ENCODE data around the gene CDH4. TPM values are rescaled to one million over a fixed set of nuclear protein-coding genes. Genes with fewer than 3 reads are reported as not detected.

Gene CDH4
- total RNA-seq, 1 experiment from 2014 or later, result 25.0 TPM

GRCh38 chr20:61739086-61739831 is 487.2 kb downstream of the CDH4 start:
- CTCF ChIA-PET, result interaction anchor here (0.6 kb wide), 1 partner anchor 778 kb away, joined by 4 read pairs; no protein-coding TSS in a partner anchor
- Mint-ChIP-seq H3K9me3 (ENCODE audit: unreplicated experiment) (no peaks in the 10 kb centered on the region), H3K27me3 (ENCODE audit: insufficient read depth, unreplicated experiment) (peaks cover 11% of the 10 kb centered on the region), H3K4me3 (ENCODE audit: unreplicated experiment) (no peak overlapping the region), H3K27ac (ENCODE audit: low read depth, unreplicated experiment) (no peak overlapping the region), H3K36me3 (ENCODE audit: insufficient read depth, unreplicated experiment) (peaks cover 4% of the 10 kb centered on the region), H3K4me1 (ENCODE audit: insufficient read depth, unreplicated experiment) (no peaks in the 10 kb centered on the region)
- POLR2A ChIA-PET, result no interaction called here
- no TSS peak for BruUV-seq (replicated peaks)
- intact Hi-C loops (cut with micrococcal nuclease), result no loop called here
- DNase-seq (ENCODE audit: unreplicated experiment), result no peak
- TF ChIP-seq CTCF (IDR thresholded peaks at IDR 0.05; ENCODE audit: unreplicated experiment), result no peak

GRCh38 chr20:61739832-61740118 is 487.7 kb downstream of the CDH4 start:
- H3K36me3 Mint-ChIP-seq (ENCODE audit: insufficient read depth, unreplicated experiment), result peaks cover 4% of the 10 kb centered on the region
- BruUV-seq (replicated peaks), result no TSS peak
- H3K4me3 Mint-ChIP-seq (ENCODE audit: unreplicated experiment), result no peak overlapping the region
- no peak for TF ChIP-seq CTCF (IDR thresholded peaks at IDR 0.05; ENCODE audit: unreplicated experiment)
- H3K27ac Mint-ChIP-seq (ENCODE audit: low read depth, unreplicated experiment), result no peak overlapping the region
- ChIA-PET CTCF (no interaction called here), POLR2A (no interaction called here)
- peaks cover 11% of the 10 kb centered on the region for H3K27me3 Mint-ChIP-seq (ENCODE audit: insufficient read depth, unreplicated experiment)
- intact Hi-C loops (cut with micrococcal nuclease), result no loop called here
- DNase-seq (ENCODE audit: unreplicated experiment), result no peak
- no peaks in the 10 kb centered on the region for H3K4me1 Mint-ChIP-seq (ENCODE audit: insufficient read depth, unreplicated experiment)
- no peaks in the 10 kb centered on the region for H3K9me3 Mint-ChIP-seq (ENCODE audit: unreplicated experiment)

- BruUV-seq (replicated peaks), result no TSS peak
- CTCF ChIA-PET, result interaction anchor here (1.2 kb wide), 1 partner anchor 55 kb away, joined by 4 read pairs; no protein-coding TSS in a partner anchor
- no peak for DNase-seq (ENCODE audit: unreplicated experiment)
- Mint-ChIP-seq H3K4me1 (ENCODE audit: insufficient read depth, unreplicated experiment) (no peaks in the 10 kb centered on the region), H3K4me3 (ENCODE audit: unreplicated experiment) (no peak overlapping the region), H3K27me3 (ENCODE audit: insufficient read depth, unreplicated experiment) (no peaks in the 10 kb centered on the region), H3K27ac (ENCODE audit: low read depth, unreplicated experiment) (no peak overlapping the region), H3K36me3 (ENCODE audit: insufficient read depth, unreplicated experiment) (peaks cover 7% of the 10 kb centered on the region), H3K9me3 (ENCODE audit: unreplicated experiment) (no peaks in the 10 kb centered on the region)
- intact Hi-C loops (cut with micrococcal nuclease), result no loop called here
- POLR2A ChIA-PET, result no interaction called here
- no peak for TF ChIP-seq CTCF (IDR thresholded peaks at IDR 0.05; ENCODE audit: unreplicated experiment)
Measured at GRCh38 chr20:61742097-61742825, 490.2 kb downstream of the CDH4 start.

- Mint-ChIP-seq H3K36me3 (ENCODE audit: insufficient read depth, unreplicated experiment) (peaks cover 7% of the 10 kb centered on the region), H3K27ac (ENCODE audit: low read depth, unreplicated experiment) (no peak overlapping the region), H3K4me1 (ENCODE audit: insufficient read depth, unreplicated experiment) (peaks cover 6% of the 10 kb centered on the region), H3K4me3 (ENCODE audit: unreplicated experiment) (no peak overlapping the region), H3K9me3 (ENCODE audit: unreplicated experiment) (no peaks in the 10 kb centered on the region), H3K27me3 (ENCODE audit: insufficient read depth, unreplicated experiment) (no peaks in the 10 kb centered on the region)
- no peak for DNase-seq (ENCODE audit: unreplicated experiment)
- intact Hi-C loops (cut with micrococcal nuclease), result no loop called here
- no TSS peak for BruUV-seq (replicated peaks)
- POLR2A ChIA-PET, result no interaction called here
- no peak for TF ChIP-seq CTCF (IDR thresholded peaks at IDR 0.05; ENCODE audit: unreplicated experiment)
- CTCF ChIA-PET, result interaction anchor here (0.8 to 0.9 kb wide), 2 partner anchors 18 to 37 kb away, joined by 4 to 6 read pairs; no protein-coding TSS in a partner anchor
Measured at GRCh38 chr20:61743606-61744005, 491.5 kb downstream of the CDH4 start.

Measured in MCF 10A (cell line).